ENCODE measurements around the gene PGC. TPM values are rescaled to one million over a fixed set of nuclear protein-coding genes. Genes with fewer than 3 reads are reported as not detected.

PGC gene
- total and polyA plus RNA-seq, 2 of the 8 experiments (the other 6 are each of a cell fraction or from before 2014, with no cell fraction given) = 0.09 TPM; not detected in 1

- WGBS, 2 experiments (ENCODE audit: extremely low coverage in 1 of 2, insufficient coverage in 1 of 2, insufficient read length in 1 of 2, insufficient replicate concordance in 2 of 2, low coverage in 1 of 2, low lambda C conversion rate in 2 of 2, missing lambda C conversion rate in 1 of 2) = 77% methylated on average over 8 of the region's 8 CpGs; no CpG with 5 or more reads in 1 of the 2 experiments
- Histone ChIP-seq H3K79me1 (ENCODE audit: low read depth, low read length) (no peaks in the 10 kb centered on the region), H3K4me2 (ENCODE audit: insufficient read depth in 1 of 2, low read depth in 2 of 2, low read length in 2 of 2) (no peak overlapping the region), H2AK5ac (ENCODE audit: low read depth, low read length) (no peak overlapping the region), H3K9ac (replicated peaks in 1 of 4; ENCODE audit: extremely low read depth in 1 of 4, low read depth in 3 of 4, low read length in 3 of 4) (no peak overlapping the region), H3K18ac (ENCODE audit: extremely low read depth, low read length) (no peak overlapping the region), H2BK20ac (ENCODE audit: low read length) (no peak overlapping the region), H3K4me3 (ENCODE audit: extremely low read depth in 1 of 4, insufficient read depth in 2 of 4, low read depth in 3 of 4, low read length in 4 of 4) (no peak overlapping the region), H3K79me2 (ENCODE audit: control insufficient read depth in 1 of 2, insufficient read depth in 2 of 2, low read length in 2 of 2) (no peaks in the 10 kb centered on the region), H4K91ac (replicated peaks; ENCODE audit: insufficient read length, low read length) (no peak overlapping the region), H3K4me1 (replicated peaks in 1 of 4; ENCODE audit: control insufficient read depth in 3 of 4, insufficient read depth in 4 of 4, low read length in 3 of 4) (peaks cover 0 to 3% (median 0%) of the 10 kb centered on the region in 4 experiments; a peak in 2 of 7 replicates), H3K23ac (ENCODE audit: insufficient read length) (no peak overlapping the region), H3K36me3 (ENCODE audit: control insufficient read depth in 2 of 4, insufficient read depth in 4 of 4, low read length in 3 of 4) (no peaks in the 10 kb centered on the region), H3K27ac (ENCODE audit: low read depth, low read length) (no peak overlapping the region), H2BK12ac (ENCODE audit: low read depth, low read length) (no peak overlapping the region), H2BK120ac (replicated peaks; ENCODE audit: low read depth, low read length) (no peak overlapping the region), H3K4ac (replicated peaks; ENCODE audit: insufficient read length, low read depth, low read length) (no peak overlapping the region), H4K20me1 (replicated peaks in 1 of 2; ENCODE audit: control insufficient read depth in 1 of 2, insufficient read depth in 2 of 2, low read length in 2 of 2) (no peaks in the 10 kb centered on the region), H2BK15ac (ENCODE audit: low read length) (no peak overlapping the region), H3K14ac (ENCODE audit: insufficient read length) (no peak overlapping the region), H4K5ac (ENCODE audit: insufficient read length, low read depth, low read length) (no peak overlapping the region), H4K8ac (ENCODE audit: extremely low read depth, insufficient read depth, low read length) (no peak overlapping the region), H3K23me2 (ENCODE audit: low read depth, low read length) (no peaks in the 10 kb centered on the region), H2AFZ (ENCODE audit: low read length) (no peak overlapping the region), H3K56ac (replicated peaks; ENCODE audit: insufficient read length, low read depth, low read length) (no peak overlapping the region), H3K27me3 (replicated peaks in 1 of 4; ENCODE audit: control insufficient read depth in 3 of 4, extremely low read depth in 1 of 4, insufficient read depth in 3 of 4, low read length in 3 of 4) (no peaks in the 10 kb centered on the region; a peak in 1 of 7 replicates), H2BK5ac (ENCODE audit: low read depth, low read length) (no peak overlapping the region), H3K9me3 (ENCODE audit: insufficient read depth in 2 of 2, low read depth in 1 of 2, low read length in 1 of 2) (no peaks in the 10 kb centered on the region)
- FAIRE-seq (no peak), DNase-seq (ENCODE audit: low read depth in 1 of 2, low spot score in 2 of 2) (no peak)
- ChIA-PET CTCF (ENCODE audit: partially characterized antibody) (interaction anchor here (1.1 to 2.3 kb wide), 3 partner anchors 11 to 156 kb away, joined by 3 to 12 read pairs (median 5); no protein-coding TSS in a partner anchor), POLR2A (ENCODE audit: partially characterized antibody) (interaction anchor here (0.8 to 1.2 kb wide), 2 partner anchors 10 to 21 kb away, joined by 3 read pairs; no protein-coding TSS in a partner anchor)
- TF ChIP-seq NRF1 (IDR thresholded peaks at IDR 0.05; ENCODE audit: low read depth, low read length) (no peak), GTF2F1 (IDR thresholded peaks at IDR 0.05; ENCODE audit: borderline replicate concordance, low read depth, low read length) (no peak), TAF7 (optimal IDR thresholded peaks at IDR 0.05; ENCODE audit: borderline replicate concordance, low read depth, low read length) (no peak), EZH2 (IDR thresholded peaks at IDR 0.05; ENCODE audit: low read depth, low read length, severe bottlenecking) (no peak), RXRA (IDR thresholded peaks at IDR 0.05; ENCODE audit: insufficient read depth, low read depth, low read length) (no peak), RNF2 (IDR thresholded peaks at IDR 0.05; ENCODE audit: borderline replicate concordance, low read depth, low read length, missing control alignments, poor library complexity, severe bottlenecking) (no peak), ATF2 (IDR thresholded peaks at IDR 0.05; ENCODE audit: low read length) (no peak), SP2 (IDR thresholded peaks at IDR 0.05; ENCODE audit: low read length) (no peak), GABPA (IDR thresholded peaks at IDR 0.05; ENCODE audit: borderline replicate concordance, insufficient read depth, low read length) (no peak)
- TF ChIP-seq, protein P1, sequence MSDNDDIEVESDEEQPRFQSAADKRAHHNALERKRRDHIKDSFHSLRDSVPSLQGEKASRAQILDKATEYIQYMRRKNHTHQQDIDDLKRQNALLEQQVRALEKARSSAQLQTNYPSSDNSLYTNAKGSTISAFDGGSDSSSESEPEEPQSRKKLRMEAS (IDR thresholded peaks at IDR 0.05) = no peak
Measured at GRCh38 chr6:41757931-41758640, 10.9 kb upstream of the PGC start.

All from H1 (cell line).